H1 (cell line): Measurements from ENCODE around the gene E2F8. TPM values are rescaled to one million over a fixed set of nuclear protein-coding genes. Genes with fewer than 3 reads are reported as not detected.

Experiments used
- CTCF ChIA-PET: fragments of 300-600 bp; sonication (Branson Sonifier 250); formaldehyde crosslinking; loops from one replicate; lab custom pipeline; 2021; ENCODE audit not compliant: partially characterized antibody; lab: Charles Lee
- POLR2A ChIA-PET: fragments of 300-600 bp; sonication (Branson Sonifier 250); formaldehyde crosslinking; loops from one replicate; lab custom pipeline; 2021; ENCODE audit warnings: inconsistent platforms; ENCODE audit not compliant: partially characterized antibody; lab: Charles Lee
- DNase-seq, 2 experiments: peaks; one replicate each; pipeline versions ENCODE4 v3.0.0 to v3.0.0-alpha.2; 2010 to 2022; ENCODE audit warnings: low spot score in 2 of 2, low read depth in 1 of 2, mixed read lengths in 1 of 2
- FAIRE-seq: peaks from 2 replicates; lab custom pipeline; 2011; peaks lifted over from hg19 to GRCh38; lab: Jason Lieb, UNC
- H2AFZ ChIP-seq: 2 replicates; pipeline ENCODE4 v1.8.1; 2012; ENCODE audit warnings: low read length, inconsistent platforms
- H2AK5ac ChIP-seq: 2 replicates; pipeline ENCODE4 v1.6.1; 2013; ENCODE audit warnings: low read depth, low read length
- H2BK120ac ChIP-seq: replicated peaks from 2 replicates; pipeline ENCODE3; 2013; ENCODE audit warnings: low read depth, low read length, inconsistent platforms
- H2BK12ac ChIP-seq: 2 replicates; pipeline ENCODE4 v1.6.1; 2013; ENCODE audit warnings: low read depth, low read length
- H2BK15ac ChIP-seq: 2 replicates; pipeline ENCODE4 v1.6.1; 2013; ENCODE audit warnings: low read length
- H2BK20ac ChIP-seq: 2 replicates; pipeline ENCODE4 v1.6.1; 2013; ENCODE audit warnings: low read length
- H2BK5ac ChIP-seq: 2 replicates; pipeline ENCODE4 v1.6.1; 2013; ENCODE audit warnings: low read depth, low read length
- H3K14ac ChIP-seq: 2 replicates; pipeline ENCODE4 v1.6.1; 2013; ENCODE audit warnings: inconsistent platforms; ENCODE audit not compliant: insufficient read length
- H3K18ac ChIP-seq: 2 replicates; pipeline ENCODE4 v1.6.1; 2013; ENCODE audit warnings: low read length; ENCODE audit errors: extremely low read depth
- H3K23ac ChIP-seq: 2 replicates; pipeline ENCODE4 v1.6.1; 2013; ENCODE audit warnings: inconsistent platforms; ENCODE audit not compliant: insufficient read length
- H3K23me2 ChIP-seq: 2 replicates; pipeline ENCODE4 v1.6.1; 2013; ENCODE audit warnings: low read depth, low read length
- H3K27ac ChIP-seq: 2 replicates; pipeline ENCODE4 v1.6.1; 2011; ENCODE audit warnings: low read depth, low read length, inconsistent platforms
- H3K27me3 ChIP-seq, 4 experiments: replicated peaks in 1 of 4; 1 replicate in 1 of 4; 2 replicates in 3 of 4; pipeline versions ENCODE4 v1.6.1 to v1.8.1; 2011 to 2013; ENCODE audit warnings: low read length in 3 of 4, mild to moderate bottlenecking in 3 of 4, inconsistent platforms in 2 of 4, mixed read lengths in 2 of 4, moderate library complexity in 1 of 4; ENCODE audit not compliant: control insufficient read depth in 3 of 4, insufficient read depth in 3 of 4; ENCODE audit errors: extremely low read depth in 1 of 4
- H3K36me3 ChIP-seq, 4 experiments: 2 replicates each; pipeline versions ENCODE4 v1.6.1 to v1.8.1; 2011 to 2013; ENCODE audit warnings: mild to moderate bottlenecking in 4 of 4, low read length in 3 of 4, moderate library complexity in 2 of 4, control low read depth in 1 of 4, inconsistent platforms in 1 of 4; ENCODE audit not compliant: insufficient read depth in 4 of 4, control insufficient read depth in 2 of 4
- H3K4ac ChIP-seq: replicated peaks from 2 replicates; pipeline ENCODE3; 2013; ENCODE audit warnings: low read length, low read depth, mixed read lengths, inconsistent platforms; ENCODE audit not compliant: insufficient read length
- H3K4me1 ChIP-seq, 4 experiments: replicated peaks in 1 of 4; 1 replicate in 1 of 4; 2 replicates in 3 of 4; pipeline versions ENCODE4 v1.6.1 to v1.8.1; 2011 to 2013; ENCODE audit warnings: low read length in 3 of 4, inconsistent platforms in 2 of 4, mixed read lengths in 1 of 4; ENCODE audit not compliant: insufficient read depth in 4 of 4, control insufficient read depth in 3 of 4
- H3K4me2 ChIP-seq, 2 experiments: 2 replicates each; pipeline versions ENCODE4 v1.6.1 to v1.8.1; 2011 to 2013; ENCODE audit warnings: low read depth in 2 of 2, low read length in 2 of 2, control low read depth in 1 of 2, inconsistent platforms in 1 of 2, mild to moderate bottlenecking in 1 of 2; ENCODE audit not compliant: insufficient read depth in 1 of 2
- H3K4me3 ChIP-seq, 4 experiments: fragments of 200-600, 300-600 bp in 1 of 4; sonication (generic), shearing (Covaris generic), sonication (Bioruptor Twin) in 1 of 4; 2 replicates each; pipeline versions ENCODE4 v1.5.1 to v1.8.1; 2011 to 2016; ENCODE audit warnings: low read length in 4 of 4, low read depth in 3 of 4, control low read depth in 2 of 4, inconsistent platforms in 2 of 4, mild to moderate bottlenecking in 2 of 4, mixed read lengths in 1 of 4, moderate library complexity in 1 of 4; ENCODE audit not compliant: insufficient read depth in 2 of 4; ENCODE audit errors: extremely low read depth in 1 of 4
- H3K56ac ChIP-seq: replicated peaks from 2 replicates; pipeline ENCODE3; 2013; ENCODE audit warnings: low read depth, mild to moderate bottlenecking, mixed read lengths, low read length, inconsistent platforms; ENCODE audit not compliant: insufficient read length
- H3K79me1 ChIP-seq: 2 replicates; pipeline ENCODE4 v1.6.1; 2013; ENCODE audit warnings: low read depth, low read length, control low read depth
- H3K79me2 ChIP-seq, 2 experiments: 2 replicates each; pipeline versions ENCODE4 v1.6.1 to v1.8.1; 2012 to 2013; ENCODE audit warnings: low read length in 2 of 2, mild to moderate bottlenecking in 2 of 2, inconsistent platforms in 1 of 2; ENCODE audit not compliant: insufficient read depth in 2 of 2, control insufficient read depth in 1 of 2
- H3K9ac ChIP-seq, 4 experiments: replicated peaks in 1 of 4; 1 replicate in 1 of 4; 2 replicates in 3 of 4; pipeline versions ENCODE4 v1.6.1 to v1.8.1; 2011 to 2013; ENCODE audit warnings: low read depth in 3 of 4, low read length in 3 of 4, control low read depth in 2 of 4, mild to moderate bottlenecking in 2 of 4, moderate library complexity in 2 of 4, inconsistent platforms in 1 of 4; ENCODE audit errors: extremely low read depth in 1 of 4
- H3K9me3 ChIP-seq, 2 experiments: 2 replicates each; pipeline versions ENCODE4 v1.6.1 to v1.8.1; 2012 to 2013; ENCODE audit warnings: mild to moderate bottlenecking in 2 of 2, moderate library complexity in 2 of 2, control low read depth in 1 of 2, inconsistent platforms in 1 of 2, low read depth in 1 of 2, low read length in 1 of 2, mixed read lengths in 1 of 2; ENCODE audit not compliant: insufficient read depth in 2 of 2
- H4K20me1 ChIP-seq, 2 experiments: replicated peaks in 1 of 2; 2 replicates each; pipeline versions ENCODE3 to v1.8.1; 2011 to 2013; ENCODE audit warnings: inconsistent platforms in 2 of 2, low read length in 2 of 2, mild to moderate bottlenecking in 1 of 2; ENCODE audit not compliant: insufficient read depth in 2 of 2, control insufficient read depth in 1 of 2
- H4K5ac ChIP-seq: 2 replicates; pipeline ENCODE4 v1.6.1; 2013; ENCODE audit warnings: low read length, low read depth, mixed read lengths, inconsistent platforms; ENCODE audit not compliant: insufficient read length
- H4K8ac ChIP-seq: 2 replicates; pipeline ENCODE4 v1.8.0; 2013; ENCODE audit warnings: mild to moderate bottlenecking, moderate library complexity, low read length, inconsistent platforms; ENCODE audit not compliant: insufficient read depth; ENCODE audit errors: extremely low read depth
- H4K91ac ChIP-seq: replicated peaks from 2 replicates; pipeline ENCODE3; 2013; ENCODE audit warnings: low read length, mixed read lengths, inconsistent platforms; ENCODE audit not compliant: insufficient read length
- EZH2 ChIP-seq: fragments of 200-600 bp; sonication (generic); IDR thresholded peaks from 2 replicates; pipeline ENCODE4 v1.7.1; 2012; ENCODE audit warnings: low read depth, mild to moderate bottlenecking, moderate library complexity, low read length, inconsistent platforms; ENCODE audit not compliant: severe bottlenecking
- JUN ChIP-seq: IDR thresholded peaks from 2 replicates; pipeline ENCODE4 v1.6.1; 2011; ENCODE audit warnings: low read depth, mild to moderate bottlenecking, improper control_type of control experiment, low read length
- KDM1A ChIP-seq: fragments of 200-600, 300-600 bp; sonication (generic); IDR thresholded peaks from 2 replicates; pipeline ENCODE4 v1.7.1; 2016; ENCODE audit warnings: mild to moderate bottlenecking, low read length, borderline replicate concordance
- KDM5A ChIP-seq: fragments of 200-600 bp; IDR thresholded peaks from 2 replicates; pipeline ENCODE4 v1.7.1; 2012; ENCODE audit warnings: mild to moderate bottlenecking, low read length, inconsistent platforms, mixed read lengths
- SUZ12 ChIP-seq: fragments of 200-600 bp; sonication (generic); IDR thresholded peaks from 2 replicates; pipeline ENCODE4 v1.6.1; 2012; ENCODE audit warnings: mild to moderate bottlenecking, inconsistent platforms, low read length, moderate library complexity, mixed read lengths
- WGBS, 2 experiments: shearing (Covaris generic) in 1 of 2; methylation state at CpG; one replicate each; pipeline versions ENCODE4 v1.1.6 to v1.1.7; 2013 to 2015; ENCODE audit warnings: low lambda C conversion rate in 2 of 2, mixed read lengths in 2 of 2, inconsistent platforms in 1 of 2, low coverage in 1 of 2, missing lambda C conversion rate in 1 of 2; ENCODE audit not compliant: insufficient replicate concordance in 2 of 2, insufficient coverage in 1 of 2, insufficient read length in 1 of 2; ENCODE audit errors: extremely low coverage in 1 of 2, missing lambda C conversion rate in 1 of 2; 5-methylcytosine and 5-hydroxymethylcytosine counted together
- polyA plus RNA-seq, 7 experiments: library from polyadenylated mRNA; depleted of rRNA in 3 of 7; stranded (reverse) in 5 of 7; unstranded in 2 of 7; fragments of >200 nt in 5 of 7; fragments of 200-250 nt in 2 of 7; gene quantifications; 1 replicate in 5 of 7; 2 replicates in 1 of 7; 4 replicates in 1 of 7; pipeline versions ENCODE4 v1.2.1 to v1.2.3, GENCODE V29; 2011 to 2013; ENCODE audit warnings: missing spikeins in 2 of 7, mixed read lengths in 2 of 7
- total RNA-seq: library from RNA; stranded (reverse); fragmentation: NEBNext Ultra II Directional; extraction: Animal tissue kit (Norgen Biotek cat#: 25700); gene quantifications from 2 replicates; pipeline ENCODE4 v1.2.1, GENCODE V29; 2021
- TF ChIP-seq, protein P1 (sequence below): IDR thresholded peaks from 2 replicates; pipeline ENCODE4 v1.6.1; 2011; ENCODE audit warnings: low read length, improper control_type of control experiment
- TF ChIP-seq, protein P2 (sequence below): IDR thresholded peaks from 2 replicates; pipeline ENCODE4 v1.6.1; 2012; ENCODE audit warnings: inconsistent platforms

The E2F8 gene
- total and polyA plus RNA-seq, 2 of the 8 experiments (the other 6 are each of a cell fraction or from before 2014, with no cell fraction given) = 5.4 to 11.4 TPM

DNA sequence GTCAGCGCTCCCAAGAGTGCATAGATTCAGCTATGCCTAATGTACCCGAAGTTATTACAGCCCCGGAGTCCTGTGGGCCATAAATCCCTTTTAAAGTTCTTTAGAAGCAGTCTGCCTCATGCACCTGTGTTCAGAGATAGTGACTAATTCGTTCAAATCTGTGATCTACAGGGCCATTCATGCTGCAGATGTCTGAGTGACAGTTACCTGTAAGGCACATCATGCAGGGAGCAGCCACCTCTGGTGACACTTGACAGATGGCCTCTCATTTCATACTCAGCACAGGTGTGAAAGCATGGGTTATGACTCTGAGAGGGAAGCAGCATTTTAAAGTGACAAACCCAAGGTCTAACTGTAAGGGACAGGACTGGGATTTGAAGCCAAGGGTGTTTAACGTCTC lies 2.4 kb upstream of the E2F8 start:
- CTCF ChIA-PET = interaction anchor here (0.9 to 1.1 kb wide), 3 partner anchors 10 to 164 kb away, joined by 3 to 5 read pairs (median 4); no protein-coding TSS in a partner anchor
- H3K9ac ChIP-seq = no peak overlapping the region
- no peak overlapping the region for H3K18ac ChIP-seq
- POLR2A ChIA-PET = interaction anchor here (2.0 kb wide), 1 partner anchor 10 kb away, joined by 9 read pairs; no protein-coding TSS in a partner anchor
- no peak overlapping the region for H4K5ac ChIP-seq
- no peak overlapping the region for H2BK5ac ChIP-seq
- H4K91ac ChIP-seq = no peak overlapping the region
- no peak overlapping the region for H3K27ac ChIP-seq
- H3K27me3 ChIP-seq = peaks cover 9 to 28% (median 20%) of the 10 kb centered on the region in 4 experiments
- no peak overlapping the region for H2AK5ac ChIP-seq
- peak overlapping the region; percentile 94 to 100 for H3K4me2 ChIP-seq
- peaks cover 0 to 2% of the 10 kb centered on the region in 2 experiments; a peak in 1 of 4 replicates for H3K9me3 ChIP-seq
- no peaks in the 10 kb centered on the region for H3K79me2 ChIP-seq
- no peak overlapping the region for H2BK12ac ChIP-seq
- no peaks in the 10 kb centered on the region for H3K79me1 ChIP-seq
- H2BK15ac ChIP-seq = no peak overlapping the region
- 66% methylated on average over 5 of the region's 5 CpGs; no CpG with 5 or more reads in 1 of the 2 experiments for WGBS, 2 experiments
- no peak for DNase-seq
- H3K56ac ChIP-seq = no peak overlapping the region
- no peaks in the 10 kb centered on the region; a peak in 1 of 8 replicates for H3K36me3 ChIP-seq
- H4K20me1 ChIP-seq = no peaks in the 10 kb centered on the region
- peak overlapping the region in 1 of 4 experiments; percentile 78; a peak in 1 of 8 replicates for H3K4me3 ChIP-seq
- H3K23ac ChIP-seq = no peak overlapping the region
- FAIRE-seq = no peak
- peaks cover 0 to 7% (median 3%) of the 10 kb centered on the region in 4 experiments; a peak in 3 of 7 replicates for H3K4me1 ChIP-seq
- H3K23me2 ChIP-seq = peaks cover 13% of the 10 kb centered on the region
- H2BK120ac ChIP-seq = no peak overlapping the region
- TF ChIP-seq, protein P1, sequence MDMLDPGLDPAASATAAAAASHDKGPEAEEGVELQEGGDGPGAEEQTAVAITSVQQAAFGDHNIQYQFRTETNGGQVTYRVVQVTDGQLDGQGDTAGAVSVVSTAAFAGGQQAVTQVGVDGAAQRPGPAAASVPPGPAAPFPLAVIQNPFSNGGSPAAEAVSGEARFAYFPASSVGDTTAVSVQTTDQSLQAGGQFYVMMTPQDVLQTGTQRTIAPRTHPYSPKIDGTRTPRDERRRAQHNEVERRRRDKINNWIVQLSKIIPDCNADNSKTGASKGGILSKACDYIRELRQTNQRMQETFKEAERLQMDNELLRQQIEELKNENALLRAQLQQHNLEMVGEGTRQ = no peak
- TF ChIP-seq SUZ12 (0 out of 2 replicates have a peak, but pooled peaks have one; percentile 10), EZH2 (no peak), KDM5A (no peak), JUN (no peak), KDM1A (no peak)
- TF ChIP-seq, protein P2, sequence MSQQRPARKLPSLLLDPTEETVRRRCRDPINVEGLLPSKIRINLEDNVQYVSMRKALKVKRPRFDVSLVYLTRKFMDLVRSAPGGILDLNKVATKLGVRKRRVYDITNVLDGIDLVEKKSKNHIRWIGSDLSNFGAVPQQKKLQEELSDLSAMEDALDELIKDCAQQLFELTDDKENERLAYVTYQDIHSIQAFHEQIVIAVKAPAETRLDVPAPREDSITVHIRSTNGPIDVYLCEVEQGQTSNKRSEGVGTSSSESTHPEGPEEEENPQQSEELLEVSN = no peak
- H2BK20ac ChIP-seq = no peak overlapping the region
- H3K4ac ChIP-seq = no peak overlapping the region
- H3K14ac ChIP-seq = no peak overlapping the region
- H2AFZ ChIP-seq = no peak overlapping the region
- no peak overlapping the region for H4K8ac ChIP-seq
